MM.1S (cell line): Measurements from ENCODE around the gene SP9.

Experiments
- EZH2 ChIP-seq: fragments of 300-600 bp; sonication (generic); optimal IDR thresholded peaks from 2 replicates; pipeline ENCODE3; 2017; ENCODE audit warnings: low read depth, mild to moderate bottlenecking, antibody characterized with exemption, low read length, mixed read lengths
- TF ChIP-seq, protein P1 (sequence below): fragments of 300-600 bp; sonication (generic); IDR thresholded peaks from 2 replicates; pipeline ENCODE4 v1.5.1; 2016; ENCODE audit warnings: antibody characterized with exemption, low read length, mixed read lengths

DNA sequence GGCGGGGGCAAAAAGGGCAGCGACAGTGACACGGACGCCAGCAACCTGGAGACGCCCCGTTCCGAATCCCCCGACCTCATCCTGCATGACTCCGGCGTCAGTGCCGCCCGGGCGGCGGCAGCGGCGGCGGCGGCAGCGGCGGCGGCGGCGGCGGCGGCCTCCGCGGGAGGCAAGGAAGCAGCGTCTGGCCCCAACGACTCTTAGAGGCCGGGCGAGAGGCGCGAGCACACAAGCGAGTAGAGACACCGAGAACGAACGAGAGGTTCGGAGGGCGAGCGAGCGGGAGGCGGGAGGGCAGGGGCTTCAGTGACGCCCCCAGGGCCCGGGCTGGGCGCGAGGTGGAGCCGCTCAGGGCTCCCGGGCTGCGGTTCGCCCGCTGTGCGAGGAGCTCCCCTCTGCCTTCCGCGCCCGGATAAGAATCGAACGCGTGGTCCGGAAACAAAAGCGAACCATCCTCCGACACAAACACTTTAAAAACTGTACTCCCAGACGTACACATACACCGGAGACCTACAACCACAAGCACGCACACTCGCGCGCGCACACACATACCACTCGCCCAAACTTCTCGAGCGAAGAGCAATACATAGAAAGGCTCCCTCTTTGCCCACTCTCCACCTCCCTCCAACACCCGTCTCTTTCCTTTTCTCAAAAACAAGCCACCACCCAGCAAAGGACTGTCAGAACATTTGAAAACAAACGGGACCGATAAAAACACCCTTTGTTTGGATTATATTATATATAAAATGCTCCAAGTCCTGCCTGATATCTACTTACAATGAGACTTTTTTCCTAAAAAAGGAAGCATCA is 2.8 kb downstream of the SP9 start:
- no peak for TF ChIP-seq EZH2
- TF ChIP-seq, protein P1, sequence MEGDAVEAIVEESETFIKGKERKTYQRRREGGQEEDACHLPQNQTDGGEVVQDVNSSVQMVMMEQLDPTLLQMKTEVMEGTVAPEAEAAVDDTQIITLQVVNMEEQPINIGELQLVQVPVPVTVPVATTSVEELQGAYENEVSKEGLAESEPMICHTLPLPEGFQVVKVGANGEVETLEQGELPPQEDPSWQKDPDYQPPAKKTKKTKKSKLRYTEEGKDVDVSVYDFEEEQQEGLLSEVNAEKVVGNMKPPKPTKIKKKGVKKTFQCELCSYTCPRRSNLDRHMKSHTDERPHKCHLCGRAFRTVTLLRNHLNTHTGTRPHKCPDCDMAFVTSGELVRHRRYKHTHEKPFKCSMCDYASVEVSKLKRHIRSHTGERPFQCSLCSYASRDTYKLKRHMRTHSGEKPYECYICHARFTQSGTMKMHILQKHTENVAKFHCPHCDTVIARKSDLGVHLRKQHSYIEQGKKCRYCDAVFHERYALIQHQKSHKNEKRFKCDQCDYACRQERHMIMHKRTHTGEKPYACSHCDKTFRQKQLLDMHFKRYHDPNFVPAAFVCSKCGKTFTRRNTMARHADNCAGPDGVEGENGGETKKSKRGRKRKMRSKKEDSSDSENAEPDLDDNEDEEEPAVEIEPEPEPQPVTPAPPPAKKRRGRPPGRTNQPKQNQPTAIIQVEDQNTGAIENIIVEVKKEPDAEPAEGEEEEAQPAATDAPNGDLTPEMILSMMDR = no peak
